Activated effector memory CD4-positive, alpha-beta T cell treated with Interleukin-2 at 50 U/mL for 16 hours (primary cell): ENCODE measurements around the gene FOXQ1.

Experiments used
- DNase-seq: peaks from one replicate; pipeline ENCODE4 v3.0.0-alpha.2; 2020

FOXQ1 gene, protein sequence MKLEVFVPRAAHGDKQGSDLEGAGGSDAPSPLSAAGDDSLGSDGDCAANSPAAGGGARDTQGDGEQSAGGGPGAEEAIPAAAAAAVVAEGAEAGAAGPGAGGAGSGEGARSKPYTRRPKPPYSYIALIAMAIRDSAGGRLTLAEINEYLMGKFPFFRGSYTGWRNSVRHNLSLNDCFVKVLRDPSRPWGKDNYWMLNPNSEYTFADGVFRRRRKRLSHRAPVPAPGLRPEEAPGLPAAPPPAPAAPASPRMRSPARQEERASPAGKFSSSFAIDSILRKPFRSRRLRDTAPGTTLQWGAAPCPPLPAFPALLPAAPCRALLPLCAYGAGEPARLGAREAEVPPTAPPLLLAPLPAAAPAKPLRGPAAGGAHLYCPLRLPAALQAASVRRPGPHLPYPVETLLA

DNA sequence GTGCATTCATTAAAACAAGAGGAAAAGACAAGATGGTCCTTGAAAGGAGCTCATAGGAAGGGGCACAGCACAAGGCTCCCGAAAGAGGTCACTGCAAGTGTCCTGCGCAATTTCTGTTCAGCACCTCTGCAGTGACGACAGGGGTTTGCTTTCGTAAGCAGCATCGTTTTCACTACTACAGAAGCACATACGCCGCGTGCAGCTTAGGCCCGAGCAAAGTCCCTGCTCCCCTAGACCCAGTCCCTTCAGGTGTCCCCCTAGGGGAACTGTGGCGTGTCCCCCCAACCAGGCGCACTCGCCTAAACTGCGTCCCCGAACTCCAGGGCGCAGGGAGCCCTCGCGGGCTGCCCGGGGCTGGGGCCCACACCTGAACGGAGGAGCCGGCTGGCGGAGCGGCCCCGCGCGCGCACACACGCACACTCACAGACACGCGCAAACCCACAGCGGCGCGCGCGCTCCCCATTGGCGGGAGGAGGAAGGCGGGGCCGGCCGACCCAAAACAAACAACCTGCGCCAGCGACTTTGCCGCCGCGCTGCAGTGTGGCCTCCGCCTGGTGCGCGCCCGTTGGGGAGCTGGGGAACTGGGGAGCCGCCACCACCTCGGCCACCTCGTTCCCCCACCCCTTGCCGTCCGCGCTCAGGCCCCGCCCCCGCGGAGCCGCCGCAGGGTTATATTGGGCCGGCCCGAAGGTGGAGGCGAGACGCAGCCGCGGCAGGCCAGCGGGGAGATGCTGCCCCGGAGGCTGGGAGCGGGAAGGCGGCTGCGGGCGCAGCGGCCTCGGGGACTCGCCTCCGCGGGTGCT is at the start of gene FOXQ1:
Gene FOXQ1 (plus strand): TSS at position 699 of the 803 bp plus-strand sequence. CDS start 607 bp downstream, outside the sequence.
- no peak for DNase-seq

DNA sequence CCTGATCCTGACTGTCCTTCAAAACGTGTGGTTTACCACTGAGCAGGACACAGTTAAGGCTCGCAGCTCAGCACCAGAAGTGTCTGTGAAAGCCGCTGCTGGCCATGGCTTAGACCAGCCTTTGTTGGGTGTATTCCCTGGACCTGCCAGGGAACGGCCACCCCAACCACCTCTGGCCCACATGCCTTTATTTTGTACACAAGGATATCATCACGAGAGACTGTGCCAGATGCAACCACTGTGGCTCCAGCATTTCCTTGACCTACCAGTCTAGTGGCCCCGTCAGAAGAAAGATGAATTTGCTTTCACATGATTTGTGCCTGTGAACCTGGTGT is 49.2 kb upstream of the FOXQ1 start:
- DNase-seq = no peak

DNA sequence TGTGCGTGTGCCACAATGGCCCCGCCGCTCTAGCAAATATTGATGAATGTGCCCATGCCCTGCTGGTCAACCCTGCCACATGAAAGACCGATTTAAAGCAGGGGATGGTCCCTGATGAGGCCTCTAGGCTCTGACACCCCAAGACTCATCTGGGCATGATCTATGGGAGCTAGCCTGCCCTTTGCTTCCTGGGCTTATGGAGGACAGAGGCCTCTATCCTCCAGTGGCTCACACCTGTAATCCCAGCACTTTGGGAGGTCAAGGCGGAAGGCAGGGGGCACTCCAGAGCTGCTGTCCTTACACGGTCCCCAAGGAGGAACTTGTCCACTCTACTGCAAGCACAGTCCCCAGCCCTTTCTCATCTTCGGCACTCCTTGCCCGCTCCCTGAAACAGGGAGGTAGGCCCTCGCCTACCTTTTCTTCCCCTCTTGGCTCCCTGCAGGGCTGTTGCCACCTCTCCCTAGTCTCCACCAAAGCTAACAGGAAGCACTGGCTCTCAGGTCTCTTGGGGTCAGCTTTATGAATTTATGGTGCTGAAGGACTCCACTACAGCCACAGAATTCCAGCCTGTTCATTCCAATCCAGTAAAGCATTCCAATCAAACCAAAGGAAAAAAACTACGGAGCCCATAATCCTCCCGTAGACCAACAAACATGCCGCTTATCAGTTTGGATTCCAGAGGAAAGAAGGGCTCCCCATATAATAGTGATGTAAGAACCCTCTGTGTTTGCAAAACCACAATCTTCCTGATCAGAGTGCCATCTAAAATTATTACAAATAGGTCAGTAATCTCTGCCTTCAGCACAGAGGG is 48.7 kb upstream of the FOXQ1 start:
- no peak for DNase-seq

DNA sequence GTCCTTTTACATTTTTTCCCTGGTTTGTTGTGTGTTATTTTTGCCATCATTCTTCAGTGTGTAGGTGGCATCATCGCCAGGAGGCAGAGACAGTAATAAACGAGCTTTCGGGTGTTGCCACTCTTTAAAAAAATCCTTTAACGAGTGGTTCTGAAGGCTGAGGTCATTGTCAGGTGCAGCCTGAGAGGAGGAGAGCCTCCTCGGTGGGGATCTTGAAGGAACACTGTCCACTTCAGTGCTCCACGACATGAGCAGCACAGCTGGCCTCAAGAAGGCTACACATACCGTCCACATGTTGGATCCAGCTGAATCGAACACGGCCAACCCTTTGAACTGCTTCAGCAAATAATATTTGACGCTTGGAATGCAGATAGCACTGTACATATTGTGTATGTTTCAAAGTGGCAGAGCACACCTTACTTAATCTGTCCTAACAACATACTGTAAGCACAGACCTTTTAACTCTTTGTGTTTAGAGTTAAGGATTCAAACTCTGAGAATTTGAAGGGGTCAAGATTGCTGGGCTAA is 48.0 kb upstream of the FOXQ1 start:
- DNase-seq = no peak

DNA sequence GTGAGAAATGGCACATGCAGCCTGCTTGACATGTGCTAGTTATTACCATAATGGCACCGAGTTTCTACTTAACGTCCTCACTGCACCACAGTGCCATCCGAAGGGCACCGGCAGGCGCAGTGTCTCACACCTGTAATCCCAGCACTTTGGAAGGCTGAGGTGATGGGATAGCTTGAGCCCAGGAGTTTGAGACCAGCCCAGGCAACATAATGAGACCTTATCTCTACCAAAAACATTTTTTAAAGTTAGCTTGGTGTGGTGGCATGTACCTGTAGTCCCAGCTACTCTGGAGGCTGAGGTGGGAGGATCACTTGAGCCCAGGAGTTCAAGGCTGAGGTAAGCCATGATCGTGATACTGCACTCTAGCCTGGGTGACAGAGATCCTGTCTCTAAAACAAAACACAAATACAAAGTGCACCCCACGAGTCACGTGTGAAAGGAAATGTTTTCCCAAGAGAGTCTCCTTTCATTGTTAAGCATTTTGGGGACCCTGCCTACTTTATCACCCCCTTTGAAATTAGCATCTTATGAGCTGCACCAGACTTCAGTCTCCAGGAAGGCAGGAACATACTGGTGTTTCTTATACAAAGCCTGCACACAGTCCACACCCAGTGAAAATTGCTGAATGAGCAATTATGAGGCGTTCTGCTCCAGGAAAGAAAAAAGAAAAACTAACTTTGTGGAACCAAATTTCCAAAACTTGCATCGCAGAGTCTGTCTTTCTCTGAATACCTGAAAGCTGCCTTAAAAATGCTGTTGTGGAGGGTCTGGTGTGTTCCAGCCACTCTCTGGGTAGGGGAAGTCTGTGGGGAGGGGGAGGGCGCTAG is 47.1 kb upstream of the FOXQ1 start:
- no peak for DNase-seq

DNA sequence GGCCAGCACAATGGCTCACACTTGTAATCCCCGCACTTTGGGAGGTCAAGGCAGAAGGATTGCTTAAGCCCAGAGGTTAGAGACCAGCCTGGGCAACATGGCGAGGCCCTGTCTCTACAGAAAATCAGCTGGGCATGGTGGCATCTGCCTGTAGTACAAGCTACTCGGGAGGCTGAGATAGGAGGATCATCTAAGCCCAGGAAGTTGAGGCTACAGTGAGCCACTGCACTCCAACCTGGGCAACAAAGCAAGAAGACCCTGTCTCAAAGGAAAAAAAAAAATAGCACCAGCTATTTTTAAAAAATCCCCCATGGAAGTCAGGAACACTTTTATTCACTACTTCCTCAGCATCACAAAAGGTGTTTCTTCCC is 45.2 kb upstream of the FOXQ1 start:
- DNase-seq = no peak

DNA sequence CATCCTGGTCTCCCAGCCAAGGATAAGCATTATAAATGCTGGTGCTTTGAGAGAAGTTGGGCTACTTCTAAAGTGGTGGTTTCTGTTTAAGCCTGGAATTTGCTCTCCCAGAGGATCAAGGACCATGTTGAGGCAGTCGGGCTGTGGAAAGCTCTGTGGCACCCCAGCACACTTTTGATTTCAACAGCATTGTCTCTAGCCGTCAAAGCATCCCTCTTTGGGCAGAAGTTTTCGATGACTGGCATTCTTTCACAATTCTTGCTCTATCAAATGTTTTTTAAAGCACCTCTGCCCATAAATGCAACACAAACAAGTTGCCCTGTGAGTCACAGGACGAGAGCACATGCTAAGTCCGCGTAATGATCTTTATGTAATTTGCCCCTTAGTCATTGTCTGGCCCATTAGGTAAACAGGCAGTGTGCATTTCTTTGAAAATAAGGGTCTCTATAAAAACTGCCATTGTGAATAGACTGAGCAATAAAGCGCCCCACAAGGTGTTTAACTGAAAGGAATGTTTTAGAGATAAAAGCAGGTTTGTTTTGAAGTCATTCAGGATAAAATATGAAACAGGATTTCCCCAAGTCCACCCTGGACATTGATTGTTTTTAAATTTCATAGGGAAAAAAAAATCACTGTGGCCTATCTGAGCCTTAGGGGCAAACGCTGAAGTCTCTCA is 44.7 kb upstream of the FOXQ1 start:
- no peak for DNase-seq

DNA sequence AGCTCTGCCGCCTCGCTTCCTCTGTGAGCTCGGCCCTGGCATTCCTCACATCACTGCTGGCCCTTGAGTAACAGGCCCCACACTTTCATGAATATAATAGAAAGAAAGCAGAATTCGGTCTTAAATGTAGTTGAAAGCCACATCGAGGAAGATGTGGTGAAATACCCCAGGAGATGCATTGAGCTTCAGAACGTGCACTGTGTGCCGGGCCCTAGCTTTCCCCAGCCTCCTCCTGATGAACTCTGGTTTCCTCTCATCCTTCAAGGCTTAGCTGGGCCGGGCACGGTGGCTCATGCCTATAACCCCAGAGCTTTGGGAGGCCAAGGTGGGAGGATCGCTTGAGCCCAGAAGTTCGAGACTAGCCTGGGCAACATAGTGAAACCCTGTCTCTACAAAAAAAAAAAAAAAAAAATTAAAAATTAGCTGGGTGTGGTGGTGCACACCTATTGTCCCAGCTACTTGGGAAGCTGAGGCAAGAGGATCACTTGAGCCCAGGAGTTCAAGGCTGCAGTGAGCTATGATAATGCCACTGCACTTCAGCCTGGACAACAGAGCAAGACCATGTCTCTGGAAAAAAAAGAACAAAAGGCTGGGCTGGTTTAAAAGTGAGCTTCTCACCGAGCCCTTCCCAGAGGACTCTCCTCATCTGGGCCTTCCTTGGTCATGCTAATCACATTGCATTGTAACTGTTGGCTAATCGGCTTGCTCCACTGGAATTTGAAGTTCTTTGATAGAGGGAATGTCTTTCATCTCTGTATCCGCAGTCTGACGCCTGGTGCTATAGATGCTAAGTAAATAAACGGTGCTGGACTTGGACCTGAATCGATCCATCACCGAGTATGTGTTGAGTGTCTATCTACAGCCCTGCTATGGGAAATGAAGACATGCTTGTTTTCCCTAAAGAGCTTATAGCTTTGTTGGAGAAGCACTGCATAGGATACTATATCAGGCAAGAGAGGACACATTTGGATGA is 43.8 kb upstream of the FOXQ1 start:
- DNase-seq = no peak

DNA sequence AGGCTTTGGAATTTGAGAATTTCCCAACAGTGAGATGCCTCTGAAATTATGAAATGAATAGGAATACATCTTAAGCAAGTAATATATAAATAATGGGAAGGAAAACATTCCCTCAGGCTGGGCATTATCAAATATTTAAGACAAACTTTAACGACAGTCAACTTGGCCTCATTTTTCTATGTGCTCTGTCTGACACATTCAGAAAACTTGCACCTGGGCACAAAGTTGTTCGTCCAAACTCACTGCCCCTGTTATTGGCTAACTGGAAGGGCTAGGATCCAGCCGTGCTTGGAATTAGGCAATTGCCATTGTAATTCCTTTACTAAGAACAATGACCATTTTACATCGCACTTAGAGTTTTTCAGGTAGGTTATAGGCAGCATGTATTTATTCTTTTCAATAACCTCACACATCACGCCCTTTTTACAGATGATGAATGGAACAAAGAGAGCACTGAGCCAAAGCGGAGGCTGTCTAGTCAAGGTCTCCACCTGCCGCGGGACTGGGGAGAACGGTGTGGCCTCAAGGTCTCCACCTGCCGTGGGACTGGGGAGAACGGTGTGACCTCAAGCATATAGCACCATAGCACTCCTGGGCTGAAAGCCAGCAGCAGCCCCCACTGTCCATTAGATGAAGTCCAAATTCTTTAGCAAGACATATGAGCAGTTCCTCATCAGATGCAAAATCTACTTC is 40.7 kb upstream of the FOXQ1 start:
- DNase-seq = no peak

DNA sequence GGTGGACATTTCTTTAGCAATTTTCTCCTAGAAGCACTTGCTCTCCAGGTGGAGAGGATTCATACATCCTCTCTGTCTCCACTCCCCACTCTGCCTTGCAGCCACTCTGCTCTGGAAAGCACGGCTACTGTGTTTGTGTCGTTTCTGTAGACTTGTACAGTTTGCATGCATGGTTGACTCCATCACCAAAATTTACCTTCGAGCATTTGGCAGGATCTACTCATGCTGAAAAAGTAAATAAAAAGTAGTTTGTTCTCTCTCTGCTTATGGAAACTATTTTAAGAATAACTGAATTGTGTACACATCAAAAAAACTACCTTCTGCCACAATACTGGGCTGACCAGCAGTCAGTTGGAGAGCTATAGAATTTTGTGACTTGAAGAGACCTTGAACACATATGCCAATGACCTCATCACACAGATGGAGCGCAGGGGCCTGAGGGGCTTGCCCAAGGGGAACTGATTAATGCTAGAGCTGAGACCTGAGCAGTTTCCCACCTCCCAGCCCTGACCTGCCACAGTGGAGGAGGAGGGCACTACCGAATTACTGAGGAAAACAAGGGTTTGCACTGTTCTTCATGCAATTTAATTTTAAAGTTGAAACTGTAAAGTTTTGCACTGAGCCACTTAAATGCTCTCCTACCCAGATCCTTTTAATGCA is 33.7 kb upstream of the FOXQ1 start:
- DNase-seq = no peak

DNA sequence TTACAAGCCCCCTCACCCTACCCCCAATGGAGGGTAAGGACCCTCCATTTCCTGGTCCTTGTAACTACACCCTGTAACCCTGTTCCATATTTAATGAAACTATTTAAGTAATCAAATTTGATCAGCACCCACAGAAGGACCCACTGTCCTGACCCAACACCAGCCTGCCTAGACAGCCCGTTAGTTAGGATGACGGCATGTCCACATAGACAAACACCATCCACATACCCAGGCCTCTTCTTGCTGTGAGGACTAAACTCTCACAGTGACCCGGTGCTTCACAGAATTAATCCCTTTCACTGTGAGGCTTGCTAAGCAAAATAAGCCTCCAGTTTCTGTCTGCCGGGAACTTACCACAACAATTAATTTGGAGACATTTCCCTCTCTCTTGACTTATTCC is 32.8 kb upstream of the FOXQ1 start:
- no peak for DNase-seq

DNA sequence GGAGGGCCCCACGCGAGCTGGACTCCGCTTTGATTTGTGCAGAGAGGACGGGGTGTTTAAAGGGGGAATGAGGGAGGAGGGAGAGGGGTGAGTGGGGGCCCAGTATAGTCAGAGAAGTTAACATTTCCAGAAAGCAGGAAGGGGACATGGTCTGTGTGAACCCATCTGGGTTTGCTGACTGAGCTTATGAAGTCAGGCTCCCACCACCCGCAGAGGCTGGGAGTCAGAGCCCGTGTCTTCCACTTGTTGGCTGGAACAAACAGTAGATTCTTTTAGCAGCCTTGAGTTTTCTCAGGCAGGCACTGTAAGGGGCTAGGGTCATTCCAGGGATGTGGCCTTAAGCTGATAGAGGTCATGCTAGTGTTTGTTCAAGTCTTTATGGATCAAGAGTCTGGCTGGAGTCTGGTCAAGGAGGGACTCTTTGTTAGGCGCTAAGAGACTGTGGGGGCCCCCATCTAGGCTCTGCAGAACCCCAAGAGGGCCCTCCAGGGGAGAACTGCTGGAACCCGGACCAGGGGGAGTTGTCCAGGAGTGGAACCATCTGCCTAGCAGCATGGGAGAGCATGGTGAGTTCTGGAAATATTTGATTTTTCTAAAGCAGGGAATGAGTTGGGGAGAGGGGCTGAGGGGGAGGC is 31.1 kb upstream of the FOXQ1 start:
- no peak for DNase-seq

DNA sequence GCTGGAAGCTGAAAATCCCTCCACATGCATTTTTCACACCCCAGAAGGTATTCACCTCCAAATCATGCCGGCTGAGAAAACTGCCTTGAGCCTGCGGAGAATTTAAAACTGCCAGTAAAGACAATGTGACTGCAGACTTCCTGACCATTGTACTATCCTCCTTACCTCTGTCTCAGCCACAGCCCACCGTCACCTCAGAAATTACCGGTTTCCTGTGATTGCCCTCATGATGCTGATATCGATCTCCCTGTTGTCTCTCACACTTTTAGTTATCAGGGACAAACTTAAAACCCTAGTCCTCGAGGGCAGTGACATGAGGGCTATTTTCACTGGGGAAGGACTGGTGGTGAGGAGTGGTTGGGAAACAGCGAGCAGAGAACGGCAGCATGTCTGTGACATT is 30.2 kb upstream of the FOXQ1 start:
- DNase-seq = no peak

DNA sequence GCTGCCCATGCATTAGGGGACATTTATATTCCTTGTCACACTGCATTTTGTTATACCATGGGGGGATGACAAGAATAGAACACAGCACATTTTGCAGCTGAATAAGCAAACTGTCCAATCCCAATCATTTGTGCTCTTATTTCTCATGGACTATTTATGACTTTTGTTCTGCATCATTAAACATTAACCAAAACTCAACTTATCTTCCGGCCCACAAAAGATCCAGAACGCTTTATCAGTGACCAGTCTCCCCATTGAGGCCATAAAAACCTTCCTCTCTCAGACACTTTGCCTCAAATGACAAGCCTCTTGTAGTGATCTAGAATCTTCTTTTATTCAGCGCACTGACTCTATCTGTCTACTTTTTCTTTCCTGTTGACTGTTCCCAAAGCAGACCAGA is 28.4 kb upstream of the FOXQ1 start:
- DNase-seq = no peak

DNA sequence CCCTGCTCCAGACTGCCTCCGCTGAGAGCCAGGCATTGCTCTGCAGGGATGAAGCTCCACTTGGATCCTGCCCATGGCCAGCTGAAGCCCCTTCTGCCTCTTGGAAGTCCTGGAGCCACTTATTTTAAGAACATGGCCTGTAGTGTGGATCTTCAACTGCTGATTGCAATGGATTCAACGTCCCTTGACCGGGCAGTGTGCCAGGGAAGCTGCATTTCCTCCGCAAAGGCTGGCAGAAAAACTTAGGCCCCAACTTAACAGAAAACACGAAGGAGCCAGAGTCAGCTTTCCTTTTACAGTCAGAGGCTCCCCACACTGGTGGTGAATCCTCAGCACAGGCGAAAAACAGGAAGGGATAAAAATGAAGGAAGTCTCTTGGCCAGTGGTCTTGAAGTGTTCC is 26.3 kb upstream of the FOXQ1 start:
- no peak for DNase-seq

DNA sequence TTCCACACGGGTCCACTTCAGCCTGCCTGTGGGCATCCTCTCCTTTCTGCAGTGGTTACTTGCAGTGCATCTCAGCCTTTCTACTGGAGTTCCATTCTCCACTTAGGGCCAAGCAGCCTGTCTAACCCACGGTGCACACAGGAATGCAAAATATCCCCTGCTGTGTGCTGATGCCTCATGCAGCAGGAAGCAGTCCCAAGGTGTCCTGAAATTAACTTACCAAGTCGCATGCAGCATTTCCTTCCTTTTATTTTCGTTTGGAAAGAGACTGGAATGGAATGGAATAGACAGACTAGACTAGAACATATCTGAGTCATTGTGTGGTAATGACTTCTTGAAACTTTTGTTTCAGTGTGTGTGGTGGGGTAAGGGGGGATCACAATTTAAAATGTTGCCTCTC is 25.9 kb upstream of the FOXQ1 start:
- no peak for DNase-seq

DNA sequence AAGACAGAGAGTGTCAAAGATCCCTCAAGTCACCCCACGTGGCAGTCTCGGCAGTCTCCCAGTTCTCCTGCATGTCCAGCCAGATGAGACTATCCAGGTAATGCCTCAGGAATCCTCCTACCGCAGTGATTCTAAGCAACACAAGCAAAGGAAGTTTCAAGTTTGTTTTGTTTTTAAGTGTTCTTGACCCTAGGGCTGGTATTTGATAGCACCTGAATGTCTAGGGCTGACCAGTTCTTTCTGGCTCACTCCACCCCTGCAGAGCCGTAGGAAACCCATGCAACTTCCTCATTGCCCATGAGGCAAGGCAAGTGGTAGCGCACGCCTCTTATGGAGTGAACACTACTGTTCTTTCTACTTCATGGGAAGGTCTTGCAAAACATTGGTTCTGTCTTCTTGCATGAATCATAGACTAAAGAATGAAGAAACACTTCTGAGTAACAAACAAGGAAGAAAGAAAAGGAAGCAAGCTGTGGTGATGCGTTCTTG is 24.8 kb upstream of the FOXQ1 start:
- no peak for DNase-seq

DNA sequence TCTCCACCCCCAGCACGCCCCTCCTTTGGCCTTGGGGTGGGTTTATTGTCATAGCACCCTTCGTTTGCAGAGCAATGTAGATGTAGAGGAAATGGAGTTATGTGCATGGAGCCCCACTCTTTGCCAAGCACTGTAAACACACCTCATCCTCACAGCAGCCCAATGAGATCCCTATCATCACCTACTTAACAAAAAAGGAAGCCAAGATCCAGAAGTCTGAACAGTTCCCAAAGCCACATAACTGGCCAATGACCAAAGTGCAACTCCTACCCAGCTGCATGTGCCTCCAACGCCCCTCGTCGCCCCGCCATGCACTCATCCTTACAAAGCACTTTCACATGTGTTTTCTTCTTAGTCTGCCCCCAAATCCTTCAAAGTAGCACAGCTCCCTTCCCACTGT is 21.8 kb upstream of the FOXQ1 start:
- no peak for DNase-seq

DNA sequence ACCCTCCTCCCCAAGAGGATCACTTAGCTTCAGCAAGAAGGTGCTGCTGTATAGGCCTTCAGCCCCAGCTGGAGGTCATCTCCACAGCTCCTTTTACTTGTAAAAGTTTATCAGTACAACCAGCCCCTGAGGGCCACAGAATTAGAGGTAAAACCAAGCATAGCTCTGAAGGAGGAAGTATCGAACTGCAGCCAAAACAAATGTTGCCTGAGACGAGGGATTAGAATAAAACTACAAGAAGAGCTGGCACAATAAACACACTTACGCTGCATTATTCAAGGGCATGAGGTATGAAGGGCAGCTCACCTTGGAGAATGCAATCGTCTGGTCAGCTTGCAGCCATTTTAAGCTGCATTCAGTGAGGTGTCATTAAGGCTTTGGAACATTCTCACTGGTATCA is 21.1 kb upstream of the FOXQ1 start:
- no peak for DNase-seq
